Measurements from ENCODE around the gene PJA1.

PJA1 gene

GRCh38 chrX:69119122-69119521, 46.1 kb downstream of the PJA1 start:
- DNase-seq (ENCODE audit: low read depth in 2 of 2, low spot score in 1 of 2) = no peak

- no peak for DNase-seq (ENCODE audit: low read depth in 2 of 2, low spot score in 1 of 2)
Measured at GRCh38 chrX:69117876-69118526, 47.3 kb downstream of the PJA1 start.

- no peak for DNase-seq (ENCODE audit: low read depth in 2 of 2, low spot score in 1 of 2)
Measured at GRCh38 chrX:69116077-69116476, 49.2 kb downstream of the PJA1 start.

- DNase-seq (ENCODE audit: low read depth in 2 of 2, low spot score in 1 of 2) = no peak
Measured at GRCh38 chrX:69113723-69114122, 51.5 kb downstream of the PJA1 start.

Data from stimulated activated CD8-positive, alpha-beta memory T cell treated with anti-CD3 and anti-CD28 coated beads, Interleukin-4, amount 100 ng/mL, for 1 hour (primary cell).